ENCODE measurements around the gene TNRC18.

- no peak for TF ChIP-seq EZH2phosphoT487 (IDR thresholded peaks at IDR 0.05; ENCODE audit: insufficient read depth, low read depth)
- no peak for TF ChIP-seq EZH2 (IDR thresholded peaks at IDR 0.05; ENCODE audit: insufficient read depth, poor library complexity, severe bottlenecking)
Observed at GRCh38 chr7:5420881-5421713, 2.5 kb downstream of the TNRC18 start.

Data from GM23248 (cell line).